GM23338 (cell line): ENCODE results near the gene ODAD3. TPM values are rescaled to one million over a fixed set of nuclear protein-coding genes. Genes with fewer than 3 reads are reported as not detected.

Experiments
- polyA plus RNA-seq: library from polyadenylated mRNA; unstranded; fragments of >200 nt; fragmentation: Nextera tagmentation; extraction: Ambion mirVana; gene quantifications from 2 replicates; pipeline ENCODE4 v1.2.1, GENCODE V29; 2016
- small RNA-seq: library from RNA; depleted of rRNA; stranded (forward); fragments of <200 nt; gene quantifications from one replicate; pipeline ENCODE3, GENCODE V24; 2014; ENCODE audit warnings: low replicate concordance
- total RNA-seq: library from RNA; depleted of rRNA; stranded (reverse); fragments of >200 nt; shearing (Covaris generic); gene quantifications from 2 replicates; pipeline ENCODE4 v1.2.3, GENCODE V29; 2014; rRNA removed

The ODAD3 gene
- total and polyA plus RNA-seq, 2 experiments from 2014 or later, result 1.5 to 6.1 TPM

Small RNA genes lying within 50 kb of the gene (small RNA-seq; reads per million reads assigned to genes)
- gene RF00019, result not detected

Other genes starting within 250 kb of the ODAD3 start
- gene KANK2, start 237.6 kb downstream of the ODAD3 start, total RNA-seq, result 47.5 and 65.4 TPM in 2 replicates
- gene KANK2, start 237.6 kb downstream of the ODAD3 start, polyA plus RNA-seq, result 14.7 and 15.9 TPM in 2 replicates
- not detected in 2 replicates for gene ANGPTL8, start 195.5 kb downstream of the ODAD3 start, total RNA-seq
- gene ANGPTL8, start 195.5 kb downstream of the ODAD3 start, polyA plus RNA-seq, result 0.42 TPM in 1 of 2 replicates, not detected in the other
- gene DOCK6, start 172.6 kb downstream of the ODAD3 start, total RNA-seq, result 48.3 and 49.0 TPM in 2 replicates
- gene DOCK6, start 172.6 kb downstream of the ODAD3 start, polyA plus RNA-seq, result 28.9 and 34.6 TPM in 2 replicates
- not detected in 2 replicates for gene TSPAN16, start 139.0 kb downstream of the ODAD3 start, total RNA-seq
- not detected in 2 replicates for gene TSPAN16, start 139.0 kb downstream of the ODAD3 start, polyA plus RNA-seq
- gene RAB3D, start 95.5 kb downstream of the ODAD3 start, total RNA-seq, result 16.9 and 21.2 TPM in 2 replicates
- 3.8 and 5.3 TPM in 2 replicates for gene RAB3D, start 95.5 kb downstream of the ODAD3 start, polyA plus RNA-seq
- gene TMEM205, start 88.9 kb downstream of the ODAD3 start, total RNA-seq, result 223 and 293 TPM in 2 replicates
- 114 and 123 TPM in 2 replicates for gene TMEM205, start 88.9 kb downstream of the ODAD3 start, polyA plus RNA-seq
- gene CCDC159, start 88.6 kb downstream of the ODAD3 start, total RNA-seq, result 3.4 and 3.5 TPM in 2 replicates
- gene CCDC159, start 88.6 kb downstream of the ODAD3 start, polyA plus RNA-seq, result 5.1 and 6.2 TPM in 2 replicates
- gene PLPPR2, start 79.7 kb downstream of the ODAD3 start, total RNA-seq, result 5.7 and 12.0 TPM in 2 replicates
- gene PLPPR2, start 79.7 kb downstream of the ODAD3 start, polyA plus RNA-seq, result 5.0 and 9.0 TPM in 2 replicates
- 2.1 and 4.1 TPM in 2 replicates for gene SWSAP1, start 60.5 kb downstream of the ODAD3 start, total RNA-seq
- gene SWSAP1, start 60.5 kb downstream of the ODAD3 start, polyA plus RNA-seq, result 6.1 and 6.6 TPM in 2 replicates
- 6.8 and 12.0 TPM in 2 replicates for gene EPOR, start 50.8 kb downstream of the ODAD3 start, total RNA-seq
- 9.1 and 9.2 TPM in 2 replicates for gene EPOR, start 50.8 kb downstream of the ODAD3 start, polyA plus RNA-seq
- 46.8 and 49.4 TPM in 2 replicates for gene RGL3, start 15.8 kb downstream of the ODAD3 start, total RNA-seq
- gene RGL3, start 15.8 kb downstream of the ODAD3 start, polyA plus RNA-seq, result 48.8 and 49.2 TPM in 2 replicates
- gene PRKCSH, start 514 bp upstream of the ODAD3 start, total RNA-seq, result 107 and 130 TPM in 2 replicates
- 85.3 and 90.3 TPM in 2 replicates for gene PRKCSH, start 514 bp upstream of the ODAD3 start, polyA plus RNA-seq
- 1.2 and 1.7 TPM in 2 replicates for gene ELAVL3, start 45.9 kb upstream of the ODAD3 start, total RNA-seq
- 0.45 and 0.63 TPM in 2 replicates for gene ELAVL3, start 45.9 kb upstream of the ODAD3 start, polyA plus RNA-seq
- gene ZNF653, start 70.7 kb upstream of the ODAD3 start, total RNA-seq, result 4.9 and 5.3 TPM in 2 replicates
- 2.5 and 4.1 TPM in 2 replicates for gene ZNF653, start 70.7 kb upstream of the ODAD3 start, polyA plus RNA-seq
- gene ECSIT, start 94.0 kb upstream of the ODAD3 start, total RNA-seq, result 61.1 and 66.5 TPM in 2 replicates
- 36.6 and 42.7 TPM in 2 replicates for gene ECSIT, start 94.0 kb upstream of the ODAD3 start, polyA plus RNA-seq
- gene CNN1, start 103.7 kb upstream of the ODAD3 start, total RNA-seq, result 17.0 and 20.9 TPM in 2 replicates
- gene CNN1, start 103.7 kb upstream of the ODAD3 start, polyA plus RNA-seq, result 13.3 and 22.7 TPM in 2 replicates
- 50.3 and 73.3 TPM in 2 replicates for gene ELOF1, start 124.1 kb upstream of the ODAD3 start, total RNA-seq
- 98.0 and 103 TPM in 2 replicates for gene ELOF1, start 124.1 kb upstream of the ODAD3 start, polyA plus RNA-seq
- 12.4 and 12.8 TPM in 2 replicates for gene ACP5, start 142.5 kb upstream of the ODAD3 start, total RNA-seq
- gene ACP5, start 142.5 kb upstream of the ODAD3 start, polyA plus RNA-seq, result 5.6 and 6.7 TPM in 2 replicates
- gene ZNF627, start 162.4 kb upstream of the ODAD3 start, total RNA-seq, result 12.9 and 15.4 TPM in 2 replicates
- gene ZNF627, start 162.4 kb upstream of the ODAD3 start, polyA plus RNA-seq, result 7.7 and 9.0 TPM in 2 replicates